Immature natural killer cell (primary cell): ENCODE measurements around the gene RBMXL2. TPM values are rescaled to one million over a fixed set of nuclear protein-coding genes. Genes with fewer than 3 reads are reported as not detected.
A peak's percentile ranks its signal among the peaks of the same experiment; 100 is the strongest.

Experiments used
- DNase-seq, 3 donors: peaks; one replicate each; pipeline ENCODE4 v3.0.0; 2022; ENCODE audit warnings: mixed read lengths in 1 of 3
- H3K27ac Mint-ChIP-seq, 6 donors: one replicate each; pipeline ENCODE4 v1.8.0; 2020; ENCODE audit warnings: mixed read lengths in 6 of 6, mild to moderate bottlenecking in 5 of 6, inconsistent platforms in 4 of 6, moderate library complexity in 3 of 6
- H3K27me3 Mint-ChIP-seq, 3 donors: one replicate each; pipeline ENCODE4 v1.8.0; 2020 to 2021; ENCODE audit warnings: low read depth in 3 of 3, mild to moderate bottlenecking in 3 of 3, mixed read lengths in 3 of 3, moderate library complexity in 3 of 3, inconsistent platforms in 1 of 3
- H3K36me3 Mint-ChIP-seq, 3 donors: one replicate each; pipeline ENCODE4 v1.8.0; 2020; ENCODE audit warnings: mixed read lengths in 3 of 3, inconsistent platforms in 2 of 3, mild to moderate bottlenecking in 2 of 3
- H3K4me1 Mint-ChIP-seq, 2 donors: one replicate each; pipeline ENCODE4 v1.8.0; 2020; ENCODE audit warnings: inconsistent platforms in 2 of 2, mild to moderate bottlenecking in 2 of 2, mixed read lengths in 2 of 2, moderate library complexity in 1 of 2
- H3K4me3 Mint-ChIP-seq, 5 donors: one replicate each; pipeline ENCODE4 v1.8.0; 2020; ENCODE audit warnings: mild to moderate bottlenecking in 5 of 5, mixed read lengths in 5 of 5, inconsistent platforms in 3 of 5, moderate library complexity in 3 of 5
- H3K9me3 Mint-ChIP-seq, 6 donors: one replicate each; pipeline ENCODE4 v1.8.0; 2020; ENCODE audit warnings: mild to moderate bottlenecking in 6 of 6, mixed read lengths in 6 of 6, inconsistent platforms in 4 of 6, moderate library complexity in 3 of 6
- polyA plus RNA-seq, 3 donors: library from polyadenylated mRNA; unstranded; fragments of 300-500 nt; fragmentation: Illumina TruSeq; gene quantifications; one replicate each; pipeline ENCODE4 v1.2.3, GENCODE V29; 2021

RBMXL2 gene
- polyA plus RNA-seq, 3 donors from 2014 or later, result not detected

- no peaks in the 10 kb centered on the region for H3K36me3 Mint-ChIP-seq
- peak; percentile 3 to 34 (median 26) for DNase-seq
Observed at GRCh38 chr11:7098235-7098832, 9.5 kb downstream of the RBMXL2 start.

GRCh38 chr11:7115780-7116179 is 27.0 kb downstream of the RBMXL2 start:
- Mint-ChIP-seq H3K4me3 (no peak overlapping the region), H3K27me3 (peaks cover 0 to 6% (median 1%) of the 10 kb centered on the region in 3 donors), H3K9me3 (peaks cover 0 to 1% (median 0%) of the 10 kb centered on the region in 6 donors), H3K4me1 (no peaks in the 10 kb centered on the region), H3K36me3 (no peaks in the 10 kb centered on the region), H3K27ac (no peak overlapping the region)
- DNase-seq, result no peak

More at GRCh38 chr11:7098235-7098832, 9.5 kb downstream of the RBMXL2 start:
- H3K9me3 Mint-ChIP-seq, result no peaks in the 10 kb centered on the region
- peaks cover 0 to 6% (median 4%) of the 10 kb centered on the region in 3 donors for H3K27me3 Mint-ChIP-seq
- H3K4me1 Mint-ChIP-seq, result no peaks in the 10 kb centered on the region
- H3K27ac Mint-ChIP-seq, result no peak overlapping the region
- H3K4me3 Mint-ChIP-seq, result no peak overlapping the region

GRCh38 chr11:7116370-7116769 is 27.6 kb downstream of the RBMXL2 start:
- Mint-ChIP-seq H3K27ac (no peak overlapping the region), H3K36me3 (no peaks in the 10 kb centered on the region), H3K27me3 (peaks cover 0 to 6% (median 1%) of the 10 kb centered on the region in 3 donors), H3K4me1 (no peaks in the 10 kb centered on the region), H3K9me3 (peaks cover 0 to 1% (median 0%) of the 10 kb centered on the region in 6 donors), H3K4me3 (no peak overlapping the region)
- no peak for DNase-seq

GRCh38 chr11:7138051-7138450 is 49.3 kb downstream of the RBMXL2 start:
- no peaks in the 10 kb centered on the region for H3K36me3 Mint-ChIP-seq
- H3K4me1 Mint-ChIP-seq, result no peaks in the 10 kb centered on the region
- no peaks in the 10 kb centered on the region for H3K9me3 Mint-ChIP-seq
- H3K27me3 Mint-ChIP-seq, result peaks cover 0 to 7% (median 0%) of the 10 kb centered on the region in 3 donors
- DNase-seq, result no peak
- H3K4me3 Mint-ChIP-seq, result no peak overlapping the region
- H3K27ac Mint-ChIP-seq, result no peak overlapping the region

Other genes with a start within 250 kb of the RBMXL2 start
- gene OR10A5, start 243.3 kb upstream of the RBMXL2 start, polyA plus RNA-seq, result not detected
- not detected for gene OR10A2, start 225.9 kb upstream of the RBMXL2 start, polyA plus RNA-seq
- gene OR10A4, start 212.4 kb upstream of the RBMXL2 start, polyA plus RNA-seq, result not detected
- not detected for gene OR2D2, start 196.5 kb upstream of the RBMXL2 start, polyA plus RNA-seq
- gene OR2D3, start 168.0 kb upstream of the RBMXL2 start, polyA plus RNA-seq, result not detected
- gene ZNF215, start 162.6 kb upstream of the RBMXL2 start, polyA plus RNA-seq, result not detected
- not detected for gene ZNF214, start 68.7 kb upstream of the RBMXL2 start, polyA plus RNA-seq
- gene NLRP14, start 68.5 kb upstream of the RBMXL2 start, polyA plus RNA-seq, result not detected
- gene SYT9, start 162.9 kb downstream of the RBMXL2 start, polyA plus RNA-seq, result not detected